Measurements from ENCODE around the gene ARSH. TPM values are rescaled to one million over a fixed set of nuclear protein-coding genes. Genes with fewer than 3 reads are reported as not detected.

The ARSH gene
- total and polyA plus RNA-seq, 4 donors: 0.02 TPM; not detected in 3

DNA sequence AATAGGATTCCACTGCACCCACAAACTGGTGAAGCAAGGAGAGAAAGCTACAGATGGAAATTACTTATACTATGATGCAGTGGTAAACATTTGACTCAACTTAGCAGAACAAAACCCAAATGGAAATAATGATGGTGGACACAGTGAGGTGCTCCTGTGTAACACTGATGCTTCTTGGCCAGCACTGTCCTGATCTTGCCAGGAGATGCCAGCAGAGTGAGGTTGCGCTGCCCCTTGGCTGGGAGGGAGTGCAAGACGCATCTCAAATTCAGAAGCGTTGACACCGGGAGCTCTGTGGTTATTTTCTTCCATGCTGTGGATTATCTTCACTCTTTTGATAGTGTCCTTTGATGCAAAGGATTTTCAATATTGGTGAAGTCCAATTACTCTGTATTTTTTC is 22.0 kb upstream of the ARSH start:
- no peak for DNase-seq
- H3K27ac ChIP-seq (ENCODE audit: low read depth in 1 of 2, low read length in 1 of 2): no peak overlapping the region
- no peak overlapping the region for H3K9ac ChIP-seq (ENCODE audit: insufficient read depth in 1 of 2, low read length in 2 of 2)
- peaks cover 0 to 3% (median 0%) of the 10 kb centered on the region in 4 donors for H3K9me3 ChIP-seq (ENCODE audit: control insufficient read depth in 4 of 4, insufficient read depth in 3 of 4, low read length in 3 of 4)
- peaks cover 0 to under 1% (median 0%) of the 10 kb centered on the region in 3 donors for H3K27me3 ChIP-seq (ENCODE audit: control insufficient read depth in 3 of 3, insufficient read depth in 3 of 3, low read length in 2 of 3)
- no peak for ATAC-seq (ENCODE audit: insufficient read depth, low FRiP score)
- no peak overlapping the region for H3K4me3 ChIP-seq
- TF ChIP-seq, protein P1, sequence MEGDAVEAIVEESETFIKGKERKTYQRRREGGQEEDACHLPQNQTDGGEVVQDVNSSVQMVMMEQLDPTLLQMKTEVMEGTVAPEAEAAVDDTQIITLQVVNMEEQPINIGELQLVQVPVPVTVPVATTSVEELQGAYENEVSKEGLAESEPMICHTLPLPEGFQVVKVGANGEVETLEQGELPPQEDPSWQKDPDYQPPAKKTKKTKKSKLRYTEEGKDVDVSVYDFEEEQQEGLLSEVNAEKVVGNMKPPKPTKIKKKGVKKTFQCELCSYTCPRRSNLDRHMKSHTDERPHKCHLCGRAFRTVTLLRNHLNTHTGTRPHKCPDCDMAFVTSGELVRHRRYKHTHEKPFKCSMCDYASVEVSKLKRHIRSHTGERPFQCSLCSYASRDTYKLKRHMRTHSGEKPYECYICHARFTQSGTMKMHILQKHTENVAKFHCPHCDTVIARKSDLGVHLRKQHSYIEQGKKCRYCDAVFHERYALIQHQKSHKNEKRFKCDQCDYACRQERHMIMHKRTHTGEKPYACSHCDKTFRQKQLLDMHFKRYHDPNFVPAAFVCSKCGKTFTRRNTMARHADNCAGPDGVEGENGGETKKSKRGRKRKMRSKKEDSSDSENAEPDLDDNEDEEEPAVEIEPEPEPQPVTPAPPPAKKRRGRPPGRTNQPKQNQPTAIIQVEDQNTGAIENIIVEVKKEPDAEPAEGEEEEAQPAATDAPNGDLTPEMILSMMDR (IDR thresholded peaks at IDR 0.05; ENCODE audit: control extremely low read depth, extremely low read depth): no peak
- H3K36me3 ChIP-seq (ENCODE audit: control insufficient read depth in 4 of 4, insufficient read depth in 4 of 4, low read length in 4 of 4): no peaks in the 10 kb centered on the region
- WGBS, 2 donors: 87 to 89% methylated on average over 4 of the region's 4 CpGs
- H3K4me1 ChIP-seq (ENCODE audit: control insufficient read depth in 5 of 5, insufficient read depth in 5 of 5, low read length in 5 of 5): no peaks in the 10 kb centered on the region

DNA sequence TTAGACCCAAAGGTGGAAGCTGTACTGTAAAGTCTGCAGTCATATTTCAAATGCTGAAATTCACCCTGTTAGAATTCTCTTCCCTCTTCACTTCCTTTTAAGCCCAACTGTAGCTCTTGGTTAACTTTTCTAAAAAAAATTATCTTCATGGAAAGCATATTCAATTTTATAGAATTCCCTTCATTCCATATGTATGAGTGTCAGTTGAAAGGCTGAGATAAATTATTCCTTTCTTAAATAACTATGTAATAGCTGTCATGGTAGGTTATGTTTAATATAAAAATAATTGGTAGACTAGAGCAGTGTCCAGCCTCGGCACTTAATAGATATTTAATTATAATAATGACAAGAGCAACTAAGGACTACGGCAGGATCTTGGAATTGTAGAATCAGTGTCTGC is 16.8 kb upstream of the ARSH start:
- H3K36me3 ChIP-seq (ENCODE audit: control insufficient read depth in 4 of 4, insufficient read depth in 4 of 4, low read length in 4 of 4): no peaks in the 10 kb centered on the region
- peaks cover 0 to 3% (median 0%) of the 10 kb centered on the region in 4 donors for H3K9me3 ChIP-seq (ENCODE audit: control insufficient read depth in 4 of 4, insufficient read depth in 3 of 4, low read length in 3 of 4)
- ATAC-seq (ENCODE audit: insufficient read depth, low FRiP score) (no peak), DNase-seq (no peak)
- H3K4me3 ChIP-seq: no peak overlapping the region
- peaks cover 0 to 3% (median under 1%) of the 10 kb centered on the region in 3 donors for H3K27me3 ChIP-seq (ENCODE audit: control insufficient read depth in 3 of 3, insufficient read depth in 3 of 3, low read length in 2 of 3)
- TF ChIP-seq, protein P1 (IDR thresholded peaks at IDR 0.05; ENCODE audit: control extremely low read depth, extremely low read depth): no peak
- H3K27ac ChIP-seq (ENCODE audit: low read depth in 1 of 2, low read length in 1 of 2): no peak overlapping the region
- no peaks in the 10 kb centered on the region for H3K4me1 ChIP-seq (ENCODE audit: control insufficient read depth in 5 of 5, insufficient read depth in 5 of 5, low read length in 5 of 5)
- 72 to 75% methylated on average over 2 of the region's 2 CpGs for WGBS, 2 donors
- H3K9ac ChIP-seq (ENCODE audit: insufficient read depth in 1 of 2, low read length in 2 of 2): no peak overlapping the region

DNA sequence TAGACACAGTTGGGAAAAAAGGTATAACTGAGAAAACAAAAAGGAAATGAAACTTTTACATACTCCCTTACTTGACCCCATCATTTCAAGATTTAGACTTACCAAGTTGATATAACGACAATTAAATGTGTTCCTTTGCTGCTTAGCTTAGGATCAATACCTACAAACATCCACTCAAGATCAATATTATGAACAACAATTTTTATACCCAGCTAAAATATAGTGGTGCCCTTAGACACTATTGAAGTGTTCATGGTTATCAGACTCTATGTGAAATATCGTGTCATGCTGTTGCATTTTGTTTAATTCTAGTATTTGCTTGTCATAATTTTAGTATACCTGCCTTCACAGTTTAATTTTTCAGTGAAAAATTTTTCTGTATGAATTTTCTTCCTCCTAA is 4.2 kb downstream of the ARSH start:
- Histone ChIP-seq H3K4me3 (no peak overlapping the region), H3K36me3 (ENCODE audit: control insufficient read depth in 4 of 4, insufficient read depth in 4 of 4, low read length in 4 of 4) (no peaks in the 10 kb centered on the region), H3K27me3 (ENCODE audit: control insufficient read depth in 3 of 3, insufficient read depth in 3 of 3, low read length in 2 of 3) (no peaks in the 10 kb centered on the region), H3K9ac (ENCODE audit: insufficient read depth in 1 of 2, low read length in 2 of 2) (no peak overlapping the region), H3K27ac (ENCODE audit: low read depth in 1 of 2, low read length in 1 of 2) (no peak overlapping the region), H3K9me3 (ENCODE audit: control insufficient read depth in 4 of 4, insufficient read depth in 3 of 4, low read length in 3 of 4) (peaks cover 0 to 23% (median 1%) of the 10 kb centered on the region in 4 donors), H3K4me1 (ENCODE audit: control insufficient read depth in 5 of 5, insufficient read depth in 5 of 5, low read length in 5 of 5) (no peaks in the 10 kb centered on the region)
- ATAC-seq (ENCODE audit: insufficient read depth, low FRiP score): no peak
- TF ChIP-seq, protein P1 (IDR thresholded peaks at IDR 0.05; ENCODE audit: control extremely low read depth, extremely low read depth): no peak
- 79 to 90% methylated on average over 2 of the region's 2 CpGs for WGBS, 2 donors
- no peak for DNase-seq

DNA sequence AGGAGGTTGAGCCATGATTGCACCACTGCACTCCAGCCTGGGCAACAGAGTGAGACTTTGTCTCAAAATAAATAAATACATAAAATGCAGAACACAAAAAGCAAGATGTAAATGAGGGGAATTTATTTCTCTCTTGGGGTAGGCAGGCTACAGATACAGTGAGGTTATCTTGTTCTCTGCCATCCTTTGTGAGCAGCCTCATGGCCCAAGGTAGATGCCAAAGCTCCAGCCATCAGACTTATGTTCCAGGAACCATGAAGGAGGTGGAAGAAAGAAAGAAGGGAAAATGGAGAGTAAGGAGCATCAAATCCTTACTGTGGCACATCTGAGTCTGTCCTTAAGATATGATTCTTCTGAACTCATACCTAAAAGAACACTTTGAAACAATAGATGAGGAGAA is 11.1 kb downstream of the ARSH start:
- TF ChIP-seq, protein P1 (IDR thresholded peaks at IDR 0.05; ENCODE audit: control extremely low read depth, extremely low read depth): no peak

More for the DNA sequence above, 11.1 kb downstream of the ARSH start:
- Histone ChIP-seq H3K4me1 (ENCODE audit: control insufficient read depth in 5 of 5, insufficient read depth in 5 of 5, low read length in 5 of 5) (no peaks in the 10 kb centered on the region), H3K27ac (ENCODE audit: low read depth in 1 of 2, low read length in 1 of 2) (no peak overlapping the region), H3K4me3 (no peak overlapping the region), H3K9ac (ENCODE audit: insufficient read depth in 1 of 2, low read length in 2 of 2) (no peak overlapping the region), H3K27me3 (ENCODE audit: control insufficient read depth in 3 of 3, insufficient read depth in 3 of 3, low read length in 2 of 3) (peaks cover 0 to 6% (median 0%) of the 10 kb centered on the region in 3 donors), H3K9me3 (ENCODE audit: control insufficient read depth in 4 of 4, insufficient read depth in 3 of 4, low read length in 3 of 4) (peaks cover 0 to 17% (median 0%) of the 10 kb centered on the region in 4 donors), H3K36me3 (ENCODE audit: control insufficient read depth in 4 of 4, insufficient read depth in 4 of 4, low read length in 4 of 4) (no peaks in the 10 kb centered on the region)
- no peak for DNase-seq
- no peak for ATAC-seq (ENCODE audit: insufficient read depth, low FRiP score)

All from lung (tissue), 12 donors.